NCI-H82 treated with DMSO at 0.1 percent for 48 hours (cell line): Measurements from ENCODE around the gene CAPN12.

Experiments
- DNase-seq: peaks from one replicate; lab custom pipeline; 2025; ENCODE audit not compliant: unreplicated experiment; lab: John Stamatoyannopoulos, UW

The CAPN12 gene

GRCh38 chr19:38697197-38697596, 47.1 kb downstream of the CAPN12 start:
- DNase-seq, result no peak

DNA sequence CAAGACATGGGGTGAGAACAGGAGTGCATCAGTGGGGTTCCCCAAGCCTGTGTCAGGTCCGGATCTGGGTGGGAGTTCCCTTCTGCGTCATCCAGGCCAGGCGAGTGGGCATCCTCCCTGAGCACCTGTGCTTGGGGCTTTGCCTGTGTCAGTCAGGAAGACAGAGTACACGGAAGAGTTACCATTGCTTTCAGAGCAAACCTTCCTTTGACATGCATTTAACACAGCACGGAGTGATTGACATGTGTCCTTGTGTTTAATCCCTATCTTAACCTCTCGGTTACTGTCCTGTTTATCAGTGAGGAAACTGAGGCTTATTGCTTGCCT, 47.6 kb downstream of the CAPN12 start:
- no peak for DNase-seq

DNA sequence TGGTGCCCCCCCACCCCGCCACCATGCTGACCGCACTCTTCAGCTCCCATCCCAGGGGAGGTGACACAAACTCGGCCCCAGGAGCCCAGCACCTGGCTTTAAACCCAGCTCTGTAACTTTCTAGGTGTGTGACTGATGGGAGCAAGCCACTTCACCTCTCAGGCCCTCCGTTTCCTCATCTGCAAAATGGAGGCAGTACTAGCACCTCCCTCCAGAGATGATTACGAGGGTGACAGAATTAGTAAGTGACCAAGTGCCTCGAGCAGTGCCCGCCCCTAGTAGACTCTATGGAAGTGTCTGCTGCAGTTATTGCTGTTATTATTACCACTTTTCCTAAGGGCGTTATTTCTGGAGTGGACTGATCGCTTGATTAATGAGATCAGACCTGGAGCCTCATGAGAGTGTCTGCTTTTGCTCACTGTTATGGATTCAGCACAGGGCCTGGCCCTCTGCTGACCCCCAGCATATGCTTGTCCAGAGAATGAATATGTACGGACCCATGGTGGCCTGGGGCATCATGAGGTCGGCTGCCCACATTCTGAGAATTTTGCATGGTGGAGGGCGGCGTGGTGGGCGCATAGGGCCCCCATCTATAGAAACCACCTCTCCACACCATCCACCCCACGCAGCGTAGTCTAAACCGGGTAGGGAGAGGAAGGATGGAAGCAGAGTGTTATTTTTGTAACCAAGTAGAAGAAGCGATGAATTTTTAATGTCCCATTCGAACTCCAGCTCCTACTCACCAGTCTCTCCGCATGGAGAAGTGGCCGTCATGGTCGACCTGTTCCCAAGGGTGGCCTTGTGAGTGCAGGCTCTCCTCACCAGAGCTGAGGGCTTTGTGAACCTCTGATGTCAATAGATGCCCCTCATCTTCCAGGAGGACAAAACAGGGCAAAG, 48.2 kb downstream of the CAPN12 start:
- no peak for DNase-seq

DNA sequence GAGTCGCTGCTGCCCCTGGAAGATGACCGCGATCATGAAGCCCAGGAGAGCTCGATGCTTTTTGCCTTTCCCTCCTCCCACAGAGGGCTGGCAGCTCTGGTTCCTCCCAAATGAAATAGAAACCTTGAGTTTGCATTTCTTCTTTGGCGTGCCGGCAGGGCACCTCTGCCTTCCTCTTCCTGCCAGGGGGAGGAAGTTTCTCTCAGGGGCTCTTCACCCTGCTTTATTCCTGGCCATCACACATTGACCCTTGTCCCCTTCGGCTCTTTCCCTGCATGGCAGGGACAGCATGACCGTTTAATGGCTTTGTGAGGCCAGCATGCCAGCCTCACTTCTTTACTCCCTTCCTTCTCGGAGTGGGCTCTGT, 49.0 kb downstream of the CAPN12 start:
- DNase-seq, result no peak

GRCh38 chr19:38693380-38694223, 50.7 kb downstream of the CAPN12 start:
- no peak for DNase-seq

DNA sequence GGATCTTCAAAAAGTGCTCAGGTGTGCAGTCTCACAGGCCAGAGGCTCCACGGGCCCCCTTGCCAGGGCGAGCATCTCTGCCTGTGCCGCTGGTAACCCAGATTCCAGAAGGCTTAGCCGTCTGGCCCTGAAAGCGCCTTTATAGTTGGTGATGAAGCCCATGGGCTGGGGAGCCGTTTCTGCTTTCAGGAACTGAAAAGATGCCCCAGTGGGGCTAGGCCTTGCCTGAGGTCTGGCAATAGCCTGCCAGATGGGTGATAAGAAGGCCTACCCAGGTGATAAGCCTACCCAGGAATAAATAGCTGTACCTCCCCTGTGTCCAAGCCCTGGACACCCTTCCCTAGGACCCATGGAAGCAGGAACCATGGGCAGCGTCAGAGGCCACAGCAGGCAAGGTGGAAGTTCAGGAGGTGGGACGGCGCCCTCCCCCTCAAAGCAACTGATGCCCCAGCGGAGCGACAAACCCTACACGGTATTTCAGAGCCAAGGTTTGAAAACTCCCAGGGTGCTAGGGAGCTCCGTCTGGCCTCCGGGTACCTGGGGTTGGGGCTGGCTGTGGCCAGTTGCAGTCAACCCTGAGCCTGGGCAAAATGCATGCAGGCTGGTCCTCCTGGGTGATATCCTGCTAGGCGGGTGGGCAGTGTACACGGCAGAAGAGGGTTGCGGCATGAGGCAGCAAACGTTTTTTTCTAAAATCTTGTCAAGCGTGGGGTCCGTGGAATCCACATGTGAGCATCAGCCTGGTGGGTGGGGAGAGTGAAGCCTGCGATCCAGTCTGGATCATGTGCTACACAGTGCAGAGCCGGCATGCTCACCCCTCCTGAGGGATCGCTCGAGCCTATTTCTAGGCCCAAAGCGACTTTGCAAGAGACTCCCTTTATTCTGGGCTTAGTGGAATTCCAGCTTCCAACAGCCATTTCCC, 51.6 kb downstream of the CAPN12 start:
- no peak for DNase-seq

DNA sequence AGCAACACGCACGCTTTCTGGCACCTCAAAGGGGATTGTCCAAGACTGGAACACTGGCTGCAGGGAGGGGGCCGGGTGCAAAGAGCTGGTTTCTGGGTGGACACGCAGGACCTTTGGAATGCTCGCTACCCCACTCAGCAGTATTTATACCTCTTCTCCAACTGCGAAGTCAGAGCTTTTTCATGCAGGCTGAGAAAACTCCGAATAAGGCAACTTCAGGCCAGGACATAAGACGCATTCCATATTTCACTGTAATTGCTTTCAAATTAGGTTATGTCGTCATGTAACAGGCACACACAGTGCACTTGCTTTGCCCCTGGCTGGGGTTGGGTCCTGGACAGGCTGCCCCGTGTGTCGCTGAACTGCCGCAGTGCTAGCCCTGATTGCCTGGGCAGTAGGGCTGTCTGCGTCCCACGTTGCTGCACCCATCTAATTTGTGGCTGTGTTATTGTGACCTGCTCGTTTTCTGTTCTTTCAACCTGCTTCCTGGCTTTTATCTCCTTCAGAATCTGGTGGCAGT, 52.3 kb downstream of the CAPN12 start:
- no peak for DNase-seq

DNA sequence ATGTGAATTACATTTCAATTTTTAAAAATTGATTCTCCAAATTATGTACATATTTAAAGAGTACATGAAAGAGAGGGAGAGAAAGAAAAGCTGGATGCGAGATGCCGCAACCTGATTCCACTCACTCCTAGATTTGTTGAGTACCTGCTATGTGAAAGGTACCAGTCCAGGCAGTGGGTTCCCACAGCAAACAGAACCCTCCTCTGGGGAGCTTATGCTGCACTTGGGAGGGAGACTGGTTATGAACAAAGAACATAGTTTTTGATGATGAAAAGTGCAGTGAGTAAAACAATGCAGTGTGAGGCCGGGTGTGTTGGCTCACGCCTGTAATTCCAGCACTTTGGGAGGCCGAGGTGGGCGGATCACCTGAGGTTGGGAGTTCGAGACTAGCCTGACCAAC, 53.4 kb downstream of the CAPN12 start:
- no peak for DNase-seq

DNA sequence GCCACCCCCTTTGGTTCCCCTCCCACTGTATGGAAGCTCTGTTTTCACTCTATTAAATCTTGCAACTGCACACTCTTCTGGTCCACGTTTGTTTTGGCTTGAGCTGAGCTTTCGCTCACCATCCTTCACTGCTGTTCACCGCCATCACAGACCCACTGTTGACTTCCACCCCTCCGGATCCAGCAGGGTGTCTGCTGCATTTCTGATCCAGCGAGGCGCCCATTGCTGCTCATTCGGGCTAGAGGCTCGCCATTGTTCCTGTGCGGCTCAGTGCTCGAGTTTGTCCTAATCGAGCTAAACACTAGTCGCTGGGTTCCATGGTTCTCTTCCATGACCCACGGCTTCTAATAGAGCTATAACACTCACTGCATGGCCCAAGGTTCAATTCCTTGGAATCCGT, 54.1 kb downstream of the CAPN12 start:
- DNase-seq, result no peak

- DNase-seq, result no peak
Measured at GRCh38 chr19:38687837-38688378, 56.4 kb downstream of the CAPN12 start.

GRCh38 chr19:38686530-38686888, 57.8 kb downstream of the CAPN12 start:
- DNase-seq, result no peak

GRCh38 chr19:38685666-38686529, 58.4 kb downstream of the CAPN12 start:
- DNase-seq, result peak; percentile 80

GRCh38 chr19:38684862-38685665, 59.2 kb downstream of the CAPN12 start:
- peak; percentile 68 for DNase-seq

DNA sequence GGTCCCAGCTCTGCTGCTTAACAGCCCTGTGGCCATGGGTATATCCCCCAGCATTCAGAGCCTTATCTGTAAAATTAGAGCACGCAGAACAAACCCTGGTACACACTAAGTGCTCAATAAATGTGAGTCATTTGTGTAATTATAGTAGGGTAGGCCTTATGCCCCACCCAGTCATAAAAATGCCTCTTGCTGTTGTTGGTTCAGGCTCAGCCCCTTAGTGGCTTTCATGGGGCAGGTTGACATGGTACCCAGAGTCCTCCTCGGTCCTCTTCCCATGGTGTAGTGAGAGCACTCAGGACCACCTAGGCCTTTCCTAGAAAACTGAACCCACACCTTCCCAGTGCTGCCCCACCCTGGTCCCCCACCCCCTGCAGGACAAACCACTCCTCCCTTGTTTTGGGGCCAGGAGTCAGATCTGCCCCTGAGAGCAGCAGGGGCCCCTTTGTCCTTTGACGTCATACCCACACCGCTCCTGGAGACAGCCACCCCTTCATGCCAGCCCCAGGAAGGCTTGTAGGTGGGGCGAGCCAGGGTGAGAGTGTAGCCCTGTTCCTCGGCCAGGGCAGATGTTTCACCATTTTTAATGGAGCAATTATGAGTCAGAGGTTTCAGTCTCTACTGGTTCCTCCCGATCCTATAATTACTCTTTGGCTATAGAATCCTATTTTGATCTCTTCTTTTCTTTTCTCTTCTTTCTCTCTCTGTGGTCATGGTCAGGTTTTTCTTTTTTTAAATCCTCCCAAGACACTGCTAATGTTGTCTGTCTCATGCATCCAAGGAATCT, 60.0 kb downstream of the CAPN12 start:
- DNase-seq, result no peak

GRCh38 chr19:38683393-38684077, 60.7 kb downstream of the CAPN12 start:
- DNase-seq, result no peak

DNA sequence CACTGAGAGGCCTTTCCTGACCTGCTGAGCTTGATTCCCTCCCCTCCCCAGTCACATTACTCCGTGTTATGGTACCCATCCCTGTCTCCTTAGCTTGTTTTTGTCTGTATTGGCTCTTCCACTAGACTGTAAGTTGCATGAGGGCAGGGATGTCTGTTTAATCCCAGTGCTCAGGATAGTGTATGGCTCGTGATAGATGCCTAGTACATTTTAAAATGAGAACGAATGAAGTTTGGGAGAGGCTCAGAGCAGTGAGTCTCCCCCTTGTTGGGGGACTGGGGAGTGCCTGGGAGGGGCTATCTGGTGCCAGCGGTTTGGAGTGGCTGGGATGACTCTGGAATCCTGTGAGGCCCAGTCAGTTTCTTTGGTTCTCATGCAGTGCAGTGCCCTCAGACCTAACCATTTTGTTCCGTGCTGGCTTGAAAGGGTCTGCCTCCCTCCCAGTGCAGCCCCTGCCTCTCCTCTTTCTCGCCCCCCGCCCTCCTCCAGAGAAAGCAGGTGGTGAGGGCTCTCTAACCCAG, 61.3 kb downstream of the CAPN12 start:
- DNase-seq, result no peak

DNA sequence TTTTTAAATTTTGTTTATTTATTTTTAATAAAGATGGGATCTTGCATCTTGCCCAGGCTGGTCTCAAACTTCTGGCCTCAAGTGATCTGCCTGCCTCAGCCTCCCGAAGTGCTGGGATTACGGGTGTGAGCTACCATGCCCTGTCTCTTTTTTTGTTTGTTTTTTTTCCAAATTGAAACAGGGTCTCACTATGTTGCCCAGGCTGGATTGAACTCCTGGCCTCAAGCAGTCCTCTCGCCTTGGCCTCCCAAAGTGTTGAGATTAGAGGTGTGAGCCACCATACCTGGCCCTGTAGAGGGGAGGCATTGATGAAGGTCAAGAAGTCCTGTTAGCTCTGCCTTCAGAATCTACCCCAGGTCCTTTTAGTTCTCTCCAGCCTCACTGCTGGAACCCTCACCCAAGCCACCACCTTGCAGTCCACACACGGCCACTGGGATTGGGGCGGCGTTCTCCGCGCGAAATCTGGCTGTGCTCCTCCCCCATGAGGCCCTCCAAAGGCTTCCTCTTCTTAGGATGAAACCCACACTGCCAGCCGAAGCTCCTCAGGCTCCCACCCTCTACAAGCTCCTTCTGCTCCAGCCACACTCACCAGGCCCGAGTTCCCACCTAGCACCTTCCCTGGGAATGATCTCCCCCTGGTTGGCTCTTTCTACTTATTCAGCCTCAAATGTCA, 61.9 kb downstream of the CAPN12 start:
- DNase-seq, result no peak
